DMS 273 treated with DMSO at 0.1 percent for 48 hours (cell line): ENCODE data around the gene GRM8.

Experiments
- DNase-seq: peaks from one replicate; lab custom pipeline; 2025; lab: John Stamatoyannopoulos, UW

The GRM8 gene

GRCh38 chr7:127230192-127230925, 22.4 kb downstream of the GRM8 start:
- no peak for DNase-seq

- DNase-seq, result no peak
These were observed 25.9 kb downstream of the GRM8 start for GRCh38 chr7:127226685-127227374.

- no peak for DNase-seq
These were observed 31.0 kb downstream of the GRM8 start for GRCh38 chr7:127221731-127222130.

GRCh38 chr7:127214956-127215718, 37.6 kb downstream of the GRM8 start:
- no peak for DNase-seq

- no peak for DNase-seq
These were observed 42.9 kb downstream of the GRM8 start for GRCh38 chr7:127209886-127210285.

- no peak for DNase-seq
These were observed 43.9 kb downstream of the GRM8 start for GRCh38 chr7:127208860-127209259.

- no peak for DNase-seq
These were observed 44.4 kb downstream of the GRM8 start for GRCh38 chr7:127208351-127208750.

GRCh38 chr7:127207806-127208205, 44.9 kb downstream of the GRM8 start:
- no peak for DNase-seq

GRCh38 chr7:127207230-127207629, 45.5 kb downstream of the GRM8 start:
- no peak for DNase-seq

GRCh38 chr7:127194571-127194970, 58.2 kb downstream of the GRM8 start:
- DNase-seq, result no peak

- DNase-seq, result no peak
These were observed 62.9 kb downstream of the GRM8 start for GRCh38 chr7:127189886-127190285.

- DNase-seq, result no peak
These were observed 63.7 kb downstream of the GRM8 start for GRCh38 chr7:127189074-127189473.

GRCh38 chr7:127187740-127188139, 65.0 kb downstream of the GRM8 start:
- DNase-seq, result no peak

- no peak for DNase-seq
These were observed 66.1 kb downstream of the GRM8 start for GRCh38 chr7:127186686-127187085.

GRCh38 chr7:127177156-127177555, 75.6 kb downstream of the GRM8 start:
- DNase-seq, result no peak

GRCh38 chr7:127162366-127162765, 90.4 kb downstream of the GRM8 start:
- DNase-seq, result no peak

GRCh38 chr7:127158659-127159058, 94.1 kb downstream of the GRM8 start:
- DNase-seq, result no peak

- no peak for DNase-seq
These were observed 97.8 kb downstream of the GRM8 start for GRCh38 chr7:127154958-127155357.

GRCh38 chr7:127154101-127154500, 98.6 kb downstream of the GRM8 start:
- no peak for DNase-seq

- DNase-seq, result no peak
These were observed 99.4 kb downstream of the GRM8 start for GRCh38 chr7:127153315-127153714.

GRCh38 chr7:127152423-127152822, 100.3 kb downstream of the GRM8 start:
- no peak for DNase-seq

- DNase-seq, result no peak
These were observed 101.4 kb downstream of the GRM8 start for GRCh38 chr7:127151379-127151778.

GRCh38 chr7:127150543-127150942, 102.2 kb downstream of the GRM8 start:
- DNase-seq, result no peak
